Astrocyte (in vitro differentiated cells and primary cell): ENCODE measurements around the gene GAB1.

Experiments
- EZH2 ChIP-seq: IDR thresholded peaks from 2 replicates; pipeline ENCODE4 v1.6.1; 2012; ENCODE audit warnings: mild to moderate bottlenecking, low read length, inconsistent platforms; ENCODE audit not compliant: insufficient read depth
- TF ChIP-seq, protein P1 (sequence below): IDR thresholded peaks from 2 replicates; pipeline ENCODE4 v1.5.1; 2011; ENCODE audit warnings: low read depth, mild to moderate bottlenecking, inconsistent platforms, low read length, moderate library complexity; ENCODE audit not compliant: insufficient read depth

DNA sequence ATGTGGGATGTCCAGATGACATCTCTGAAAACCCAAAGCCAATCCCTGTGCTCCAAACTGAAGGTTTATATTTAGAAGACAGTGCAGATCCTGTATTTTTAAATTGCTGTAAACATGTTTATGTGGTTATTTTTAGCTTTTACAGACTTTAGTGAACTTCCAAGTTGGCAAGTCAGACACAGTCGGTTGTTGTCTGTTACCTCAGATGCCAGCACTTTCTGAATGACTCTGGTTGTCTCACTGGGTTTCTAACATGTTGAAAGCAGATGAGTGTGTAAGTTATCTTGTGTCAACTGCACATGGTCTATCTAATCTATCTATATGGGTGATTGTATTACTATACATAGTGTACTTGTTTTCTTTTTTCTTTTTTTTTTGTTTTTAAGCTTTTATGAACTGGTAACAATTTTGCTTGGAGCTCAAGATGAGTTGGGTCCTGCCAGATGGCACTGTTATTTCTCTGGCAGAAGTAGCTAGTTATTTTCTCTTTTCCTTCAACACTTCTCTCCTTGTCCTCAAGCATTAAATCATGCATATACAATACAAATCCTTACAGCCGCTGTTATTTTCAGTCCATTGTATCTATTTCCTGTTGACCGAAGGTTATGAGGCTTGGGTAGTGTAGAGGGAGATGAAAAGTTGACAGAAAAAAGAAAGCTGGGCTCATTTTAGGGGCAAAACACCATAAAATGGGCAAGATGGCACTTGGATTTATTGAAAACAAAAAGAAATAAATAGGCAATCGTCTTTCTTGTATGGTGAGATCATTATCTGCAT lies 66.3 kb downstream of the GAB1 start:
- TF ChIP-seq, protein P1, sequence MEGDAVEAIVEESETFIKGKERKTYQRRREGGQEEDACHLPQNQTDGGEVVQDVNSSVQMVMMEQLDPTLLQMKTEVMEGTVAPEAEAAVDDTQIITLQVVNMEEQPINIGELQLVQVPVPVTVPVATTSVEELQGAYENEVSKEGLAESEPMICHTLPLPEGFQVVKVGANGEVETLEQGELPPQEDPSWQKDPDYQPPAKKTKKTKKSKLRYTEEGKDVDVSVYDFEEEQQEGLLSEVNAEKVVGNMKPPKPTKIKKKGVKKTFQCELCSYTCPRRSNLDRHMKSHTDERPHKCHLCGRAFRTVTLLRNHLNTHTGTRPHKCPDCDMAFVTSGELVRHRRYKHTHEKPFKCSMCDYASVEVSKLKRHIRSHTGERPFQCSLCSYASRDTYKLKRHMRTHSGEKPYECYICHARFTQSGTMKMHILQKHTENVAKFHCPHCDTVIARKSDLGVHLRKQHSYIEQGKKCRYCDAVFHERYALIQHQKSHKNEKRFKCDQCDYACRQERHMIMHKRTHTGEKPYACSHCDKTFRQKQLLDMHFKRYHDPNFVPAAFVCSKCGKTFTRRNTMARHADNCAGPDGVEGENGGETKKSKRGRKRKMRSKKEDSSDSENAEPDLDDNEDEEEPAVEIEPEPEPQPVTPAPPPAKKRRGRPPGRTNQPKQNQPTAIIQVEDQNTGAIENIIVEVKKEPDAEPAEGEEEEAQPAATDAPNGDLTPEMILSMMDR = no peak
- no peak for TF ChIP-seq EZH2
